Activated CD8-positive, alpha-beta T cell treated with anti-CD3 and anti-CD28 coated beads, Interleukin-2, amount 10 ng/mL, durations not matched to agents 7 days and 5 days (primary cell): ENCODE results near the gene TXNDC17. TPM values are rescaled to one million over a fixed set of nuclear protein-coding genes. Genes with fewer than 3 reads are reported as not detected.
A peak's percentile ranks its signal among the peaks of the same experiment; 100 is the strongest.
"Not testable (repeated sequence)": the region's sequence is repeated elsewhere in the genome, so short reads cannot be mapped to it uniquely, and the experiment has no call there.

Source experiments
- ATAC-seq: fragments of 150-1000 bp; cut with Tn5 transposase; one replicate; pipeline ENCODE4 v1.10.0; 2021; ENCODE audit warnings: moderate library complexity
- CTCF ChIA-PET: fragments of 350-600 bp; sonication (Branson Sonifier 250); formaldehyde crosslinking; loops from one replicate; lab custom pipeline; 2021; ENCODE audit warnings: antibody characterized with exemption; lab: Charles Lee
- POLR2A ChIA-PET: fragments of 350-600 bp; sonication (Branson Sonifier 250); formaldehyde crosslinking; loops from one replicate; lab custom pipeline; 2021; ENCODE audit warnings: antibody characterized with exemption; lab: Charles Lee
- DNase-seq: peaks from one replicate; pipeline ENCODE4 v3.0.0-alpha.2; 2020
- H3K27ac Mint-ChIP-seq: one replicate; pipeline ENCODE4 v1.8.0; 2021; ENCODE audit warnings: mild to moderate bottlenecking, mixed read lengths
- H3K27me3 Mint-ChIP-seq: one replicate; pipeline ENCODE4 v1.8.0; 2021; ENCODE audit warnings: low read depth, mixed read lengths
- H3K36me3 Mint-ChIP-seq: one replicate; pipeline ENCODE4 v1.8.0; 2021; ENCODE audit warnings: low read depth, mixed read lengths
- H3K4me1 Mint-ChIP-seq: one replicate; pipeline ENCODE4 v1.8.0; 2021; ENCODE audit warnings: low read depth, mixed read lengths
- H3K4me3 Mint-ChIP-seq: one replicate; pipeline ENCODE4 v1.8.0; 2021; ENCODE audit warnings: mild to moderate bottlenecking, mixed read lengths
- H3K9me3 Mint-ChIP-seq: one replicate; pipeline ENCODE4 v1.8.0; 2022; ENCODE audit warnings: mixed read lengths; ENCODE audit not compliant: insufficient read depth
- total RNA-seq, 2 experiments: library from RNA; stranded (reverse); gene quantifications; one replicate each; pipeline ENCODE4 v1.2.3, GENCODE V29; 2021

The TXNDC17 gene
- 10 to 100 TPM; 81.8 to 94.7 TPM for total RNA-seq

- Mint-ChIP-seq H3K4me3 (peak within 1 kb of the TSS; percentile 94), H3K4me1 (peaks cover 61% of the 10 kb centered on the region), H3K27ac (peak within 1 kb of the TSS; percentile 98), H3K9me3 (no peaks in the 10 kb centered on the region), H3K36me3 (peaks cover 42% of the 10 kb centered on the region), H3K27me3 (no peaks in the 10 kb centered on the region)
- peak; percentile 86 for ATAC-seq
- ChIA-PET CTCF (interaction anchor here (0.9 to 1.7 kb wide), 4 partner anchors 11 to 363 kb away, joined by 3 to 5 read pairs (median 4); partner anchors contain the start of genes C17orf100 and MED31), POLR2A (interaction anchor here (0.7 to 4.9 kb wide), 4 partner anchors 10 to 1915 kb away, joined by 3 to 36 read pairs (median 4); partner anchors contain the start of genes C17orf100 and MED31)
- peak; percentile 95 for DNase-seq
Measured at GRCh38 chr17:6640536-6641246, at the start of gene TXNDC17, which contains the start of gene KIAA0753. Gene TXNDC17 (plus strand): TSS chr17:6641060. CDS start chr17:6641083, 23 bp downstream. Gene KIAA0753 (minus strand): TSS chr17:6640711. CDS start chr17:6635103, 5,608 bp downstream.

- no peaks in the 10 kb centered on the region for H3K27me3 Mint-ChIP-seq
- no peaks in the 10 kb centered on the region for H3K9me3 Mint-ChIP-seq
- H3K27ac Mint-ChIP-seq, result no peak overlapping the region
- no peak for ATAC-seq
- H3K4me3 Mint-ChIP-seq, result no peak overlapping the region
- peaks cover 13% of the 10 kb centered on the region for H3K4me1 Mint-ChIP-seq
- peaks cover 55% of the 10 kb centered on the region for H3K36me3 Mint-ChIP-seq
- ChIA-PET CTCF (no interaction called here), POLR2A (no interaction called here)
- DNase-seq, result no peak
Measured at GRCh38 chr17:6591599-6592158, 49.2 kb upstream of the TXNDC17 start.

- no peak for ATAC-seq
- no peak for DNase-seq
- H3K9me3 Mint-ChIP-seq, result no peaks in the 10 kb centered on the region
- no peak overlapping the region for H3K27ac Mint-ChIP-seq
- no peak overlapping the region for H3K4me3 Mint-ChIP-seq
- POLR2A ChIA-PET, result no interaction called here
- CTCF ChIA-PET, result no interaction called here
- H3K27me3 Mint-ChIP-seq, result no peaks in the 10 kb centered on the region
- H3K4me1 Mint-ChIP-seq, result peaks cover 13% of the 10 kb centered on the region
- H3K36me3 Mint-ChIP-seq, result peaks cover 54% of the 10 kb centered on the region
Measured at GRCh38 chr17:6592173-6592572, 48.7 kb upstream of the TXNDC17 start.

GRCh38 chr17:6593371-6593770 is 47.5 kb upstream of the TXNDC17 start:
- H3K27me3 Mint-ChIP-seq, DNase-seq, POLR2A ChIA-PET, H3K27ac Mint-ChIP-seq, H3K4me3 Mint-ChIP-seq, ATAC-seq, H3K9me3 Mint-ChIP-seq: not testable (repeated sequence)
- peaks cover 48% of the 10 kb centered on the region for H3K36me3 Mint-ChIP-seq
- H3K4me1 Mint-ChIP-seq, result peaks cover 13% of the 10 kb centered on the region
- CTCF ChIA-PET, result interaction anchor here (0.6 kb wide), 1 partner anchor 19 kb away, joined by 3 read pairs; no protein-coding TSS in a partner anchor

- peaks cover 48% of the 10 kb centered on the region for H3K36me3 Mint-ChIP-seq
- no peaks in the 10 kb centered on the region for H3K9me3 Mint-ChIP-seq
- H3K27ac Mint-ChIP-seq, result no peak overlapping the region
- POLR2A ChIA-PET, result no interaction called here
- no peak overlapping the region for H3K4me3 Mint-ChIP-seq
- CTCF ChIA-PET, result no interaction called here
- ATAC-seq, result no peak
- H3K27me3 Mint-ChIP-seq, result no peaks in the 10 kb centered on the region
- DNase-seq, result no peak
- H3K4me1 Mint-ChIP-seq, result peaks cover 13% of the 10 kb centered on the region
Measured at GRCh38 chr17:6596081-6596480, 44.8 kb upstream of the TXNDC17 start.

- H3K36me3 Mint-ChIP-seq, result peaks cover 48% of the 10 kb centered on the region
- no peak for DNase-seq
- no peaks in the 10 kb centered on the region for H3K9me3 Mint-ChIP-seq
- POLR2A ChIA-PET, result no interaction called here
- peaks cover 13% of the 10 kb centered on the region for H3K4me1 Mint-ChIP-seq
- no peaks in the 10 kb centered on the region for H3K27me3 Mint-ChIP-seq
- CTCF ChIA-PET, result interaction anchor here (1.5 to 1.6 kb wide), 2 partner anchors 13 to 70 kb away, joined by 4 to 6 read pairs; no protein-coding TSS in a partner anchor
- H3K27ac Mint-ChIP-seq, result no peak overlapping the region
- H3K4me3 Mint-ChIP-seq, result no peak overlapping the region
- ATAC-seq, result no peak
Measured at GRCh38 chr17:6596511-6596910, 44.3 kb upstream of the TXNDC17 start.

- ATAC-seq, result no peak
- no peak overlapping the region for H3K27ac Mint-ChIP-seq
- no peak overlapping the region for H3K4me3 Mint-ChIP-seq
- H3K9me3 Mint-ChIP-seq, result no peaks in the 10 kb centered on the region
- peaks cover 46% of the 10 kb centered on the region for H3K36me3 Mint-ChIP-seq
- ChIA-PET CTCF (interaction anchor here (1.5 to 1.6 kb wide), 2 partner anchors 13 to 70 kb away, joined by 4 to 6 read pairs; no protein-coding TSS in a partner anchor), POLR2A (no interaction called here)
- no peak for DNase-seq
- no peaks in the 10 kb centered on the region for H3K27me3 Mint-ChIP-seq
- H3K4me1 Mint-ChIP-seq, result peaks cover 9% of the 10 kb centered on the region
Measured at GRCh38 chr17:6596941-6597340, 43.9 kb upstream of the TXNDC17 start.

GRCh38 chr17:6597727-6598126 is 43.1 kb upstream of the TXNDC17 start:
- Mint-ChIP-seq H3K27me3 (no peaks in the 10 kb centered on the region), H3K4me1 (peaks cover 1% of the 10 kb centered on the region), H3K9me3 (no peaks in the 10 kb centered on the region), H3K4me3 (no peak overlapping the region), H3K27ac (no peak overlapping the region), H3K36me3 (peaks cover 40% of the 10 kb centered on the region)
- no peak for DNase-seq
- ChIA-PET POLR2A (no interaction called here), CTCF (interaction anchor here (1.5 to 1.6 kb wide), 2 partner anchors 12 to 69 kb away, joined by 4 to 6 read pairs; no protein-coding TSS in a partner anchor)
- no peak for ATAC-seq

- ChIA-PET CTCF (interaction anchor here (1.6 kb wide), 1 partner anchor 10 kb away, joined by 5 read pairs; no protein-coding TSS in a partner anchor), POLR2A (no interaction called here)
Measured at GRCh38 chr17:6599364-6599763, 41.5 kb upstream of the TXNDC17 start.

GRCh38 chr17:6602141-6602540 is 38.7 kb upstream of the TXNDC17 start:
- ATAC-seq (no peak), DNase-seq (no peak)
- ChIA-PET POLR2A (no interaction called here), CTCF (no interaction called here)
- peaks cover 32% of the 10 kb centered on the region for H3K36me3 Mint-ChIP-seq
- no peaks in the 10 kb centered on the region for H3K4me1 Mint-ChIP-seq
- no peaks in the 10 kb centered on the region for H3K9me3 Mint-ChIP-seq
- no peaks in the 10 kb centered on the region for H3K27me3 Mint-ChIP-seq
- H3K4me3 Mint-ChIP-seq, result no peak overlapping the region
- H3K27ac Mint-ChIP-seq, result no peak overlapping the region

More at GRCh38 chr17:6599364-6599763, 41.5 kb upstream of the TXNDC17 start:
- H3K4me1 Mint-ChIP-seq, result no peaks in the 10 kb centered on the region
- no peak for DNase-seq
- H3K27me3 Mint-ChIP-seq, result no peaks in the 10 kb centered on the region
- H3K9me3 Mint-ChIP-seq, result no peaks in the 10 kb centered on the region
- H3K27ac Mint-ChIP-seq, result no peak overlapping the region
- H3K4me3 Mint-ChIP-seq, result no peak overlapping the region
- H3K36me3 Mint-ChIP-seq, result peaks cover 36% of the 10 kb centered on the region
- ATAC-seq, result no peak

GRCh38 chr17:6603744-6604325 is 37.0 kb upstream of the TXNDC17 start:
- Mint-ChIP-seq H3K4me1 (no peaks in the 10 kb centered on the region), H3K36me3 (peaks cover 36% of the 10 kb centered on the region), H3K4me3 (no peak overlapping the region), H3K27me3 (no peaks in the 10 kb centered on the region), H3K9me3 (no peaks in the 10 kb centered on the region), H3K27ac (no peak overlapping the region)
- ATAC-seq (no peak), DNase-seq (no peak)
- ChIA-PET POLR2A (no interaction called here), CTCF (no interaction called here)
